GM18951 (cell line): Measurements from ENCODE around the gene MXRA8.
"Not testable (repeated sequence)": the region's sequence is repeated elsewhere in the genome, so short reads cannot be mapped to it uniquely, and the experiment has no call there.

Source experiments
- POLR2A ChIP-seq: IDR thresholded peaks from 4 replicates; pipeline ENCODE4 v1.6.1; 2011; ENCODE audit warnings: mild to moderate bottlenecking; ENCODE audit not compliant: insufficient read length, insufficient read depth; ENCODE audit errors: extremely low read depth
- in situ Hi-C: fragments of 300-500 bp; cut with MboI; formaldehyde crosslinking; loops from one replicate; pipeline ENCODE4 v1.12.0; 2022; ENCODE audit warnings: low sequenced_read_pairs, mixed read lengths, inconsistent platforms; ENCODE audit not compliant: unreplicated experiment

MXRA8 gene

DNA sequence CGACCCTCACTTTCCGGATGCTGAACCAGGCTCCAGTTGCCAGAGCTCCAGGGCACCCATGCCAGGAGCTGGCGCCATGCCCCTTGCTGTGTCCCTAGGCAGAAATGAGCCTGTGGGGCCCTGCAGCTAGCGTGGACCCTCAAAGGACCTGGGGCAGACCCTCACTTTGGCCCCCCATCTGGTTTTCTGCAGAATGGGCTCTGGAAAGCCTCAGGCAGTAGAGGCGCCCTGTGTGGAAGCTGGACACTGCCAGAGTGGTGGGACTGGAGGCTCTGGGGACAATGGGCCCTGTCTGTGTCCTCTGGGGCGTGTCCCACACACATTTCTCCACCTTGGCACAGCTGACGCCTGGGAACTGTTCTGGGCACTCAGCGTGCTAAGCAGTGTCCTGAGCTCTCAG lies 22.9 kb upstream of the MXRA8 start:
- no peak for TF ChIP-seq POLR2A
- in situ Hi-C loops: no loop called here

DNA sequence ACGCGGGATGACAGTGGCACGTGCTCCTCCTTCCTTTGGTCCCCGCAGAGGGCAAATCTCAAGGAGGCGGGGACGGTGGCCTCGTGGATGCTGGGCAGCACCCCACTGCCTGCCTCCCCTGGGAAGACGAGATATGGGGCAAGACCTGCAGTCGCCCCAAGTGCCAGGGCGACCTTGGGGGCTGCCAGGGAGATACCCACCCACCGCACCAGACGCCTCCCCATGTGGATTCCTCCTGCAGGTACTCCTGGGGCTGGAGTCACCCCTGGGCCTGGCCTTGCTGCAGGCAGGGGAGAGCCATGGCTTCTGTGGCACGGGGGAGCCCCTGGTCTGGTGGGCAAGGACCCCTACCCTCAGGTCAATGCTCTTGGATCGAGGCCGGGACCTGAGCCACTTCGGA lies 22.5 kb upstream of the MXRA8 start:
- in situ Hi-C loops: no loop called here
- TF ChIP-seq POLR2A: no peak

DNA sequence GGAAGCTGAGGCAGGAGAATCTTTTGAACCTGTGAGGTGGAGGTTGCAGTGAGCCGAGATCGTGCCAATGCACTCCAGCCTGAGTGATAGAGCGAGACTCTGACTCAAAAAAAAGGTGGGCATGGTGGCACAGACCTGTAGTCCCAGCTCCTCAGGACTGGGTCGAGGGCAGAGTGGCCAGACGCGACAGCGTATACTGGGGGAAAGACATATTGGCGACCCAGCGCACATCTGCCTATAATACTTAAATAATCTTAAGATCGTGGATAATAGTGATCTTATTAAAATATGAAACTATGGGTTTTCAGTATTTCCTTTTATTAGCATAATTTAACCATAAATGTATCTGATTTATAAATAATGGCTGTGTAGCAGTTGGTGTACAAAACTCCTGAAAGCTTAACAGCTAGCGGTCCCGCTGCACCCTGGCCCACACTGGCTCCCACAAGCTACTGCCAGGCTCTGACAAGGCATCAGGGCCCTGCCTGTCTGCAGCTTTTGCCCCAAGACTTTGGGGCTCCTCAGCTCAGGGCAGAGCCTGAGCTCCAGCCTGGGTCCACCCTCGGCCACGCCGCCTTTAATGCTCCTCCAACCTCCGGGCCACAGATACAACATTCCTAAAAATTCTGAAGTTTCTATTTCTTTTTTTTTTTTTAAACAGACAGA lies 19.3 kb upstream of the MXRA8 start:
- in situ Hi-C loops: no loop called here
- TF ChIP-seq POLR2A: no peak

DNA sequence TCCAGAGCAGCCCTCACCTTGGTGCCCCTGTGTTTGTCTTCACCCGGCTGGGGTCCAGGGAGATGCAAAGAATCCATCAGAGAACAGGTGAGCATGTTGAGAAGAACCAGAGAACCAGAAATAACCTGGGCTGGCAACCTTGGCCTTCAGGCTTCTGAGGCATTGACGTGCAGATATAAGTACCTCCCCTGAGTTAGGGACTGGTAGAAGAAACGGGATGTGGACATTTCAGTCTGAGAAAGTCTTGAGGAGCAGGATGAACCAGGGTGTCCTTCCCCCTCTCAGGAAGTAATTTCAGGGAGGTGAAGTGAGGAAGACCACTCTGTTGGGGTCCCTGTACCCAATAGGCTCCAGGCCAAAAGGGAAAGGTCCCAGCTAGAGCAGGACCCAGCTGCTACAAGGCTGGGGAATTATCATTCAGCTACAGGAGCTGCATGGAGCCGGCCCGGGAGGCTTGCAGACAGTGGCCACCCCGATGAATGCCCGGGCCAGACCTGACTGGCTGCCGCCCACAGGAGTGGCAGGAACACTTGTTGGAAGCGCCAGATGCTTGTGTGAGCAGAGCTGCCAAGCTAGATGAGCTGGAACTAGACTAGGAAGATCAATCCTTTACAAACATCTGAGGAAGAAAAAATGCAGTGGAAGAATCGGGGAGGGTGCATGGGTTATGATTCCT lies 18.3 kb upstream of the MXRA8 start:
- in situ Hi-C loops: no loop called here
- TF ChIP-seq POLR2A: no peak

DNA sequence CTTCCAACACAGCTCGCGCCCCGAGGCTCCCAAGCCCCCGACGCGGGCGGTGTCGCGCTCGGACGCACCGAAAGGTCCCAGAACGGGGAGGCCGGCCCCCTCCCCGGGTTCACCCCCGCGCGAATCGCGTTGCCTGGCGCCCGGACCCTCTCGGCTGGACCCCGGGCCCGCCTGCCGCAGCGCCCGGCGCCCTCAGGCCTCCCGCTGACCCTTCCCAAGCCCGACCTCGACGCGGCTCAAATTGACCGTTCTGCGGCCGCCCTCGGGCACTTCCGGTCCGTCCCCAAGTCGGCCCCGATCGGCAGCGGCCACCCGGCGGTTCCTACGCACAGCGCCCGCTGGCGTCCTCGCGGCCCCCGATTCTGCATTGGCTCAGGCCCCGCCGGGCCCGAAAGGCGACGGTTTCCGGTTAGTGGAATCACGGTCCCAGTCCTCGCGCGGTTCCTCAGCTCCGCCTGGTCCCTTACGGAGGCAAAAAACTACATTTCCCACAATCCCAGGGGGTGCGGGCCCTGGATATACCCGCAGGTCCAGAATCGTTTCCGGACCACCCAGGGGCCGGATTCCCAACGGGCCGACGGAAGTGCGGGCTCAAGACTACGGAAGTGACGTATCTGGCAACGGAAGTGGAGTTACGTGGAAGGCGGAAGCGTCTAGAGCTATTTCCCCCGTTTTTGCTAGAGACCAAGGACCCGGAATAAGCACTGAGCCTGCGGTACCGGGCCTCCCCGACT lies 16.7 kb upstream of the MXRA8 start, which contains the start of gene AURKAIP1:
Gene AURKAIP1 (minus strand): TSS at position 279 of the 734 bp plus-strand sequence. CDS start 451 bp downstream, outside the sequence.
- peak; percentile 75 for TF ChIP-seq POLR2A
- in situ Hi-C loops: no loop called here

DNA sequence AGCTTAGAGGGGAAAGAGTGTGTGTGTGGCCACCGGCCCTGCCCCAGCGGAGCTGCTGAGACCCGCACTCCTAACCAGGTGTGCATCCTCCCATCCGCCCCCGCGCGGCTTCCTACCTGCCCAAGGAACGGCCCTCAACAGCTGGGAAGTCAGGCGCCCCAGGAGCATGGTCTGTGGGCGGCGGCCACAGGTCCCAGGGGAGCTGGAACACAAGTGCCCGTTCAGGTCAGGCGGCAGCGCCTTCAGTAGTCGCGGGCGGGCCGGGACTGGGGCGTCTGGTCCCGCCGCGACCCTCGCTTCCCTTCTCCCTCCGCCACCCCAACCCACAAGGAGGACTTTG lies 16.2 kb upstream of the MXRA8 start:
- in situ Hi-C loops: no loop called here
- no peak for TF ChIP-seq POLR2A

DNA sequence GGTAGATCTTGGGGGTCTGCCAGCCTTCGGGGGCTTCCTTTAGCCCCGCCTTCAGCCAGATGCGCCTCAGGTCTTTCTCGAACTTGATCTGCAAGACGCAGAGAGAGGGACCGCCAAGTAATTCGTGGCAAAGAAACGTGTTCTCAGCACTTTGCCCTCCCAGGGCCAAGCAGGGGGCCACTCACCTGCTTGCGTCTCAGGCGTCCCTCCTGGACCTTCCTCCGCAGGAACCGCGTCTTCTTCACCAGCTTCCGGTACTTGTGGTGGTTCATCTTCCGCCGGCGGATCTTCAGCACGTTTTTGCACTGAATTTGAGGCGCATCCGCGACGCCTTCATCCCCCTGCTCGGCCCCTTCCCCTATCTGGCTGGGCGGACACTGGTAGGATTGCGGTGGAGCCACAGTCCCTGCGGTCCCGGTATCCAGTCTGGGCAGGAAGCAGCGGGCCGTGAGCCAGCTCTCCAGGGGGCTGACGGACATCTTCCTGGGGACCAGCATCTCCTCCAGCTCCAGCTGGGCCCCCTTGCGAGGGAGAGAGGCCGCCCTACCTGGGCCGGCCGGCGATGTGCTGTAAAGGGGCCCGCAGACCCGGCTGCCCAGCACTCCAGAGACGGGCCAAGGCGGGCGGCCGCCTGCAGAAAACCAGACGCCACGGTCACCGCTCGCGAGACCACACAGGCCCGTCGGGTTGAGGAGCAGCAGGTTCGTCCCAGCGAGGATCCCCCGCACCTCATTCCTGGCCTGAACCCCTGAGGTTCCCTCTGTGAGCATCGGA lies 15.6 kb upstream of the MXRA8 start:
- in situ Hi-C loops: no loop called here
- no peak for TF ChIP-seq POLR2A

DNA sequence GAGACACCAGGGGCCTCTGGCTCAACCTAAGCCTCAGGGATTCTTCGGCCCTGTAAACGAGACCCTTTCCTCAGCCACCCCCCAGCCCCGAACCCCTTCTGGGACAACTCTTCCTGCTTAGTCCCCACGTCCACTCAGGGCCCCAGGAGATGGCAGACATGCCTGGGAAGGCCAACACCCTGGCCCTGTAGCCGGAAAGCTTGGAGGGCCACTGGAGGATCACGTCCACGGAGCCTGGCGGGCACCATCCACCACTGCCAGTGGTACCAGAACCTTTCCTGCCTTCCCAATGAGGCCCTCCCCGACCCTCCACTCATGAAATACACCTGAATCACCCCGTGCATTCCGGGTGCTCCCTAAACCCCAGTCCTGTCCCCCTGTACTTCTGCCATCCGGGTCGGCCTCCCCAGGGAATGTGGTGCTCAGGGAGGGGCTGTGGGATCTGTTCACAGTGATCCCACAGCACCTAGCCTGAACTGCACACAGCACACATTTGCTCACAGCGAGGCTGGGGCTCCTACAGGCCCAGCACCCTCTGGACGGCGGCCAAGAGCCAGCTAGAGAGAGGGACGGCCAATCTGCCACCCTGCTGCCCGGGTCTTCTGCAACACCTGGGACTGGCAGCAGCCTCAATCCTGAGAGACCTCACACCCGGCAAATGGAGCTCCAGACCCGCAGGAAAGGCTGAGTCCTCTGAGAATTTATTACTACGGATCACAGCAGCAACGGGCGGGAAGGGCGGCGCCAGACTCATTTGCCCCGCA lies 14.9 kb upstream of the MXRA8 start:
- in situ Hi-C loops: no loop called here
- TF ChIP-seq POLR2A: no peak

DNA sequence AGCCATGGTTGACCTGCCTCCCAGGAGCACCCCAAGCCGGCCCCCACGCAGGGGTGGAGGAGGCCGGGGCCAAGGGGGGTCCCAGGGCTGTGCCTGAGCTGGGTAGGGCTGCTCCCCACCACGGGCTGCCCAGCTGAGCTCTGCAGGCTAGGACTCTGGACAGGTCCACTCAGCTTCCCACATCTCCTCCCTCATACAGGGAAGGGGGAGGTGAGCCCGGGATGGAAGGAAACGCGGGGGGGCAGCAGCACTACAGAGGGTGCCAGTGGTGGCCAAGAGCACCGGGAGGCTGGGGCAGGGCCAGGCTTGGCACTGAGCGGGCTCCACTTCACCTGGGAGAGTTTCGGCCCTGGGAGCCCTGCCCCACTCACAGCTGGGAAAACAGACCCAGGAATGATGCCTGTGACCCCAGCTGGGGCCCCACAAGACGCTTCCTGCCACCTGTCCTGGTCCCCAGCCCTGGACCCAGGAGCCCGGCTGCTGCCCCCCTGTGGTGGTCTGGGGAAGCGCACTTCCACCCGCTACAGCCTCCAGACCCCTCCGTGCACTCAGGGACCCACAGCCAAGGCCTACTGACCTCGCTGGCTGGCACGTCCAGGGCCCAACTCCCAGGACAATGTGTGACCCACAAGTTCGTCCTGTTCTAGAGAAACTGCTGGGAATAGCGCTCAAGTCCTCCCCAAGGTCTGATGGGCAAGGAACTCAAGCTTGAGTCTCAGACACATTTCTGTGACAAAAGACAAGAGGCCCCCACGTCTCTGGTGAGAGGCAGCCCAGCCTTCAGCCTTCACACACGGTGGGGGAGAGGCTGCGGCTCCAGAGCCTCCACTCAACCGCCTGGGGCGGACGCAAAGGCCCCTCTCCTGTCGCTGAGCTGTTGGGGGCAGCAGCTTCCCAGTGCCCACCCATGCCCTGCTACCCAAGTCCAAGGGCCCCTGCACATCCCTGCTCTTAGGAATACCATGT lies 13.7 kb upstream of the MXRA8 start:
- in situ Hi-C loops: no loop called here
- no peak for TF ChIP-seq POLR2A

DNA sequence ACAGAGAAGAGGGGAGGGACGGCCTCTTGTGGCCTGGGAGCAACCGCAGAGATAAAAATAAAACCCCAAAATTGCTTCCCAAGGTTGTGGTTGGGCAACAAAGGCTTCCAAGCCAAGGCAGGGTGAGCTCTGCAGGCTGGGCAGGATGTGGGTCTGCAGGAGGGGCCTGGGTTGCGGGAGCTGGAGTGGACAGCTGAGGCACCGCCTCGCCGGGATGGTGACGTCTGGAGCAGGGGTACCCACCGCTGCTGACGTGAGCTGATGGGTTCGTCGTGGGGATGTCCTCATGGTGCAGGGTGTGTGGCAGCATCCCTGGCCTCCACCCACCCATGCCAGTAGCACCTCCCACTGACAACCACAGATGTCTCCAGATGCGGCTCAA lies 13.0 kb upstream of the MXRA8 start:
- in situ Hi-C loops: no loop called here
- TF ChIP-seq POLR2A: no peak

DNA sequence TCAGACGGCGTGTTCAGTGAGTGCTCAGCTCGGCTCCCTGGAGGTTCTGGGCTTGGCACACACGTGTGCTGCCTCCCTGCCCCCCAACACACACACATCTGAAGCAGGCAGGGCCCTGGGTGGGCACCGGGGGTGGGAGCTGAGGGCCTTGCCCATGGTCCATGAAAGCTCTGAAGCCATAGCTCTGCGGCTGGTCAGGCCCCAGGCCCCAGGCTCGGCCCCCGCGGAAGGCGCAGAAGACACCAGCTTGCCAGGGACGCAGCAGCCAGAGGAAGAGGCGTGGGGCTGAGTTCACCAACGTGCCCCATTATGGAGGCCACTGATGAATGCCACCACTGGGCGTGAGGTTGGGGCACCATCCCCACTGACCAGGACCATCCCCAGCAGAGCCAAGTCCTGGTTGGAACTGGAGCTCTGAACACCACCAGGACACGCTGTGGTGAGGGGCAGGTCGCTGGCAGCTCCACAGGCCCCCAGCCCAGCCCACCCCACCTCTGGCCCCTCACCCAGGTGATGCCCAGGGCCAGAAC lies 12.5 kb upstream of the MXRA8 start:
- TF ChIP-seq POLR2A: no peak
- in situ Hi-C loops: no loop called here

DNA sequence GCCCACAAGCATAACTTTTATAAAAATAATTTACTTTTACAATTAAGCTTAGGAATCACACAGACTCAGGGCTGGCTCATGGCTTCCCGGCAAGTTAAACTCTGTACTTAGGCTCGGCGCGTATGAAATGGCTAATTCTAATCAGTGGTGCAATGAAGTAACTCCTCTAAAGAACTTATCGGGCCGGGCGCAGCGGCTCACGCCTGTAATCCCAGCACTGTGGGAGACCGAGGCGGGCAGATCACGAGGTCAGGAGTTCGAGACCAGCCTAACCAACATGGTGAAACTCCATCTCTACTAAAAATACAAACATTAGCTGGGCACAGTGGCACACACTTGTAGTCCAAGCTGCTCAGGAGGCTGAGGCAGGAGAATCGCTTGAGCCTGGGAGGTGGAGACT lies 11.7 kb upstream of the MXRA8 start:
- in situ Hi-C loops: not testable (repeated sequence)
